Measurements from ENCODE around the gene ZNF547. TPM values are rescaled to one million over a fixed set of nuclear protein-coding genes. Genes with fewer than 3 reads are reported as not detected.

Gene ZNF547
- total RNA-seq, 4 donors from 2014 or later = 2.5 to 7.0 (median 4.6) TPM

DNA sequence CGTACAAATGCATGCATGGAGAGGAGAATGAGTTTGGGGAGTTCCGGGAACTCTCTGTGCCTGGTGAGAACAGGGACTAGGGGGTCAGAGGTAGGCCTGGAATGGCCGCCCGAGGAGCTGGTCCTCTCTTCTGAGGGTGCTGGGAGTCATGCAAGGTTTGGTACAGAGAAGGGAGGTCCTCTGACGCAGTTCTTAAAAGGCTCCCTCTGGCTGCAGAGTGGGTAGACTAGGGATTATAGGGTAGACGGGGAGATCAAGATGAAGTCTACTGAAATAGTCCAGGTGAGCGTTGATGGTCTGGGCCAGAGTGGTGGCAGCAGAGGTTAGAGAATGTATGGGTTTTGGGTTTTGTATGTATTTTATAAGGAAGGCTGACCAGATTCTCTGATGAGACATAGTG, 11.5 kb upstream of the ZNF547 start:
- peaks cover 25 to 28% of the 10 kb centered on the region in 2 donors for H3K36me3 ChIP-seq
- peak overlapping the region; percentile 82 to 98 (median 85) for H3K4me3 ChIP-seq (replicated peaks in 1 of 3)
- intact Hi-C loops (cut with DNase I) = no loop called here
- DNase-seq = no peak
- no peaks in the 10 kb centered on the region for H3K9me3 ChIP-seq
- TF ChIP-seq, protein P1, sequence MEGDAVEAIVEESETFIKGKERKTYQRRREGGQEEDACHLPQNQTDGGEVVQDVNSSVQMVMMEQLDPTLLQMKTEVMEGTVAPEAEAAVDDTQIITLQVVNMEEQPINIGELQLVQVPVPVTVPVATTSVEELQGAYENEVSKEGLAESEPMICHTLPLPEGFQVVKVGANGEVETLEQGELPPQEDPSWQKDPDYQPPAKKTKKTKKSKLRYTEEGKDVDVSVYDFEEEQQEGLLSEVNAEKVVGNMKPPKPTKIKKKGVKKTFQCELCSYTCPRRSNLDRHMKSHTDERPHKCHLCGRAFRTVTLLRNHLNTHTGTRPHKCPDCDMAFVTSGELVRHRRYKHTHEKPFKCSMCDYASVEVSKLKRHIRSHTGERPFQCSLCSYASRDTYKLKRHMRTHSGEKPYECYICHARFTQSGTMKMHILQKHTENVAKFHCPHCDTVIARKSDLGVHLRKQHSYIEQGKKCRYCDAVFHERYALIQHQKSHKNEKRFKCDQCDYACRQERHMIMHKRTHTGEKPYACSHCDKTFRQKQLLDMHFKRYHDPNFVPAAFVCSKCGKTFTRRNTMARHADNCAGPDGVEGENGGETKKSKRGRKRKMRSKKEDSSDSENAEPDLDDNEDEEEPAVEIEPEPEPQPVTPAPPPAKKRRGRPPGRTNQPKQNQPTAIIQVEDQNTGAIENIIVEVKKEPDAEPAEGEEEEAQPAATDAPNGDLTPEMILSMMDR (IDR thresholded peaks at IDR 0.05) = no peak
- TF ChIP-seq POLR2A (IDR thresholded peaks at IDR 0.05) = no peak
- H3K27me3 ChIP-seq = no peaks in the 10 kb centered on the region
- H3K4me1 ChIP-seq = peaks cover 7 to 14% of the 10 kb centered on the region in 2 donors
- 18 to 25% methylated on average over 6 of the region's 7 CpGs for WGBS, 2 donors
- peak overlapping the region in 1 of 3 donors; percentile 74 for H3K27ac ChIP-seq

DNA sequence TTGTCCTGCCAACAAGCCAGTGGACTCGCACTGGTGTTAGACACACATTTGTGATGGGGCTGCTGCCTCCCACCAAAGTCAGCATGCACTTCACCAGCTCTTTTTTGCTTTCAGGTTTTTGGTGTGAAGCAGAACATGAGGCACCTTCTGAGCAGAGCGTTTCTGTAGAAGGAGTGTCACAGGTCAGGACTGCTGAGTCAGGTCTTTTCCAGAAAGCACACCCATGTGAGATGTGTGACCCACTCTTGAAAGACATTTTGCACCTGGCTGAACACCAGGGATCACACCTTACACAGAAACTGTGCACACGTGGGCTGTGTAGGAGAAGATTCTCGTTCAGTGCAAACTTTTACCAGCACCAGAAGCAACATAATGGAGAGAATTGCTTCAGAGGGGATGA, 7.4 kb upstream of the ZNF547 start:
- Histone ChIP-seq H3K36me3 (peaks cover 33 to 41% of the 10 kb centered on the region in 2 donors), H3K4me3 (replicated peaks in 1 of 3) (no peak overlapping the region), H3K4me1 (peaks cover 7 to 14% of the 10 kb centered on the region in 2 donors), H3K9me3 (no peaks in the 10 kb centered on the region), H3K27ac (no peak overlapping the region), H3K27me3 (no peaks in the 10 kb centered on the region)
- WGBS, 2 donors = 92 to 93% methylated on average over 4 of the region's 4 CpGs
- DNase-seq = no peak
- intact Hi-C loops (cut with DNase I) = no loop called here
- no peak for TF ChIP-seq POLR2A (IDR thresholded peaks at IDR 0.05)
- TF ChIP-seq, protein P1 (IDR thresholded peaks at IDR 0.05) = no peak

- peaks cover under 1 to 13% of the 10 kb centered on the region in 2 donors for H3K4me1 ChIP-seq
- no peak overlapping the region for H3K4me3 ChIP-seq (replicated peaks in 1 of 3)
- H3K27me3 ChIP-seq = no peaks in the 10 kb centered on the region
- H3K9me3 ChIP-seq = no peaks in the 10 kb centered on the region
- intact Hi-C loops (cut with DNase I) = no loop called here
- DNase-seq = no peak
- no peak for TF ChIP-seq POLR2A (IDR thresholded peaks at IDR 0.05)
- TF ChIP-seq, protein P1 (IDR thresholded peaks at IDR 0.05) = no peak
- H3K36me3 ChIP-seq = peaks cover 33 to 41% of the 10 kb centered on the region in 2 donors
- 97 to 98% methylated on average over 5 of the region's 5 CpGs for WGBS, 2 donors
- H3K27ac ChIP-seq = no peak overlapping the region
Measured at GRCh38 chr19:57357406-57357805, 5.9 kb upstream of the ZNF547 start.

DNA sequence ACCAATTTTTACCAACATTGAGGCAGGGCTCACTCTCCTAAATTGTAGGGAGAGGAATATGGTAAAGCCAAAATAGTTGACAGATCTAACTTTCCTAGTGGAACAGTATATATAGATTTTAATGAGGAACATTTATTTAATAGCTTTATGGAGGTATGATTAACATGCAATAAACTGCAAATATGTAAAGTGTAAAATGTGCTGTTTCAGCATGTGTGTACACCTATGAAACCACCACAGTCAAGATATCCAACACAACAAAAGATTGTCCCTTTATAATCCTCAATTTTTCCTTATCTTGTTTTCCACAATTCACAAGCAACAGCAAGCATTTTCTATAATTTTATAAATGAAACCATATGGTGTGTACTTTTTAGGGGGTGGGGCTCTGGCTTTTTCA, 4.1 kb upstream of the ZNF547 start:
- no peaks in the 10 kb centered on the region for H3K27me3 ChIP-seq
- intact Hi-C loops (cut with DNase I) = no loop called here
- H3K4me3 ChIP-seq (replicated peaks in 1 of 3) = no peak overlapping the region
- peaks cover 7 to 9% of the 10 kb centered on the region in 2 donors for H3K4me1 ChIP-seq
- TF ChIP-seq POLR2A (IDR thresholded peaks at IDR 0.05) = no peak
- TF ChIP-seq, protein P1 (IDR thresholded peaks at IDR 0.05) = no peak
- no peak overlapping the region for H3K27ac ChIP-seq
- no peak for DNase-seq
- peaks cover 27 to 41% of the 10 kb centered on the region in 2 donors for H3K36me3 ChIP-seq
- no peaks in the 10 kb centered on the region for H3K9me3 ChIP-seq

GRCh38 chr19:57362419-57362818, 932 bp upstream of the ZNF547 start:
- peak overlapping the region; percentile 71 to 95 (median 90) for H3K27ac ChIP-seq
- WGBS, 2 donors = 76 to 81% methylated on average over 2 of the region's 2 CpGs
- DNase-seq = no peak
- H3K4me1 ChIP-seq = peaks cover 12 to 14% of the 10 kb centered on the region in 2 donors
- H3K27me3 ChIP-seq = no peaks in the 10 kb centered on the region
- no peak for TF ChIP-seq POLR2A (IDR thresholded peaks at IDR 0.05)
- TF ChIP-seq, protein P1 (IDR thresholded peaks at IDR 0.05) = no peak
- H3K9me3 ChIP-seq = no peaks in the 10 kb centered on the region
- H3K36me3 ChIP-seq = peaks cover 0 to 12% of the 10 kb centered on the region in 2 donors
- peak overlapping the region in 2 of 3 donors; percentile 10 to 85 for H3K4me3 ChIP-seq (replicated peaks in 1 of 3)
- intact Hi-C loops (cut with DNase I) = loop anchor here (10.0 kb wide), 1 partner anchor 78 kb away; the partner anchor contains the start of gene ZNF460

Measured in thyroid gland (tissue), 4 donors.